A673 (cell line): Measurements from ENCODE around the gene PARP14. TPM values are rescaled to one million over a fixed set of nuclear protein-coding genes. Genes with fewer than 3 reads are reported as not detected.

ENCODE experiments used
- BruUV-seq: library from RNA; stranded (reverse); fragments of 400-500 nt; replicated peaks from 2 replicates; lab custom pipeline; 2021; lab: Mats Ljungman, UMichigan
- CTCF ChIA-PET: fragments of 300-600 bp; sonication (Branson Sonifier 250); formaldehyde crosslinking; loops from one replicate; lab custom pipeline; 2022; ENCODE audit warnings: antibody characterized with exemption; lab: Charles Lee
- POLR2A ChIA-PET: fragments of 300-600 bp; sonication (Branson Sonifier 250); formaldehyde crosslinking; loops from one replicate; lab custom pipeline; 2022; ENCODE audit warnings: antibody characterized with exemption; ENCODE audit not compliant: low non-redundant PET; lab: Charles Lee
- DNase-seq: peaks from one replicate; pipeline ENCODE4 v3.0.0-alpha.2; 2015; ENCODE audit warnings: low spot score
- H3K27ac ChIP-seq: fragments of 200-600 bp; sonication (generic); 2 replicates; pipeline ENCODE4 v1.5.1; 2016; ENCODE audit warnings: mixed run types, low read depth, mild to moderate bottlenecking, mixed read lengths, antibody characterized with exemption, low read length; ENCODE audit not compliant: poor library complexity, severe bottlenecking
- H3K27me3 ChIP-seq: fragments of 200-600 bp; sonication (generic); replicated peaks from 2 replicates; pipeline ENCODE4 v1.6.1; 2017; ENCODE audit warnings: mixed run types, low read depth, mild to moderate bottlenecking, mixed read lengths, antibody characterized with exemption, low read length; ENCODE audit not compliant: insufficient read depth, poor library complexity
- H3K36me3 ChIP-seq: fragments of 200-600 bp; sonication (generic); 2 replicates; pipeline ENCODE4 v1.6.1; 2016; ENCODE audit warnings: mixed run types, mild to moderate bottlenecking, mixed read lengths, antibody characterized with exemption, low read length; ENCODE audit not compliant: insufficient read depth, poor library complexity, severe bottlenecking
- H3K4me1 ChIP-seq: fragments of 200-600 bp; sonication (generic); 2 replicates; pipeline ENCODE4 v1.6.1; 2017; ENCODE audit warnings: mixed run types, mild to moderate bottlenecking, mixed read lengths, antibody characterized with exemption, low read length; ENCODE audit not compliant: insufficient read depth, poor library complexity, severe bottlenecking
- H3K4me3 ChIP-seq: fragments of 200-600 bp; sonication (generic); 2 replicates; pipeline ENCODE4 v1.5.1; 2016; ENCODE audit warnings: low read depth, mixed run types, mild to moderate bottlenecking, mixed read lengths, low read length; ENCODE audit not compliant: poor library complexity, severe bottlenecking
- H3K9me3 ChIP-seq: fragments of 200-600 bp; sonication (generic); 2 replicates; pipeline ENCODE4 v1.6.1; 2016; ENCODE audit warnings: mixed run types, low read depth, mild to moderate bottlenecking, mixed read lengths, antibody characterized with exemption, low read length; ENCODE audit not compliant: poor library complexity, severe bottlenecking
- EZH2 ChIP-seq: fragments of 200-600 bp; sonication (generic); IDR thresholded peaks from 2 replicates; pipeline ENCODE4 v1.6.1; 2017; ENCODE audit warnings: borderline replicate concordance, low read depth, mild to moderate bottlenecking, mixed read lengths, antibody characterized with exemption, low read length; ENCODE audit not compliant: poor library complexity, severe bottlenecking
- intact Hi-C: fragments of 100-400 bp; cut with micrococcal nuclease; formaldehyde crosslinking; loops from one replicate; pipeline ENCODE4 v1.10.0; 2022; ENCODE audit not compliant: unreplicated experiment
- total RNA-seq: library from RNA; stranded (reverse); gene quantifications from 2 replicates; pipeline ENCODE4 v1.2.3, GENCODE V29; 2021
- TF ChIP-seq, protein P1 (sequence below): fragments of 300-800, 200-600 bp; sonication (generic); conservative IDR thresholded peaks from 2 replicates; pipeline ENCODE4 v1.5.1; 2017; ENCODE audit warnings: low read depth, mild to moderate bottlenecking, antibody characterized with exemption, low read length, moderate library complexity, mixed read lengths

Gene PARP14
- total RNA-seq, 1 experiment from 2014 or later, result 22.8 TPM

GRCh38 chr3:122687298-122687697 lies 6.7 kb downstream of the PARP14 start:
- Histone ChIP-seq H3K4me1 (no peaks in the 10 kb centered on the region), H3K27me3 (no peaks in the 10 kb centered on the region), H3K27ac (no peak overlapping the region), H3K9me3 (no peaks in the 10 kb centered on the region), H3K36me3 (peaks cover 6% of the 10 kb centered on the region), H3K4me3 (no peak overlapping the region)
- BruUV-seq, result no TSS peak
- ChIA-PET POLR2A (no interaction called here), CTCF (interaction anchor here (0.7 kb wide), 1 partner anchor 74 kb away, joined by 3 read pairs; no protein-coding TSS in a partner anchor)
- intact Hi-C loops, result no loop called here
- TF ChIP-seq, protein P1, sequence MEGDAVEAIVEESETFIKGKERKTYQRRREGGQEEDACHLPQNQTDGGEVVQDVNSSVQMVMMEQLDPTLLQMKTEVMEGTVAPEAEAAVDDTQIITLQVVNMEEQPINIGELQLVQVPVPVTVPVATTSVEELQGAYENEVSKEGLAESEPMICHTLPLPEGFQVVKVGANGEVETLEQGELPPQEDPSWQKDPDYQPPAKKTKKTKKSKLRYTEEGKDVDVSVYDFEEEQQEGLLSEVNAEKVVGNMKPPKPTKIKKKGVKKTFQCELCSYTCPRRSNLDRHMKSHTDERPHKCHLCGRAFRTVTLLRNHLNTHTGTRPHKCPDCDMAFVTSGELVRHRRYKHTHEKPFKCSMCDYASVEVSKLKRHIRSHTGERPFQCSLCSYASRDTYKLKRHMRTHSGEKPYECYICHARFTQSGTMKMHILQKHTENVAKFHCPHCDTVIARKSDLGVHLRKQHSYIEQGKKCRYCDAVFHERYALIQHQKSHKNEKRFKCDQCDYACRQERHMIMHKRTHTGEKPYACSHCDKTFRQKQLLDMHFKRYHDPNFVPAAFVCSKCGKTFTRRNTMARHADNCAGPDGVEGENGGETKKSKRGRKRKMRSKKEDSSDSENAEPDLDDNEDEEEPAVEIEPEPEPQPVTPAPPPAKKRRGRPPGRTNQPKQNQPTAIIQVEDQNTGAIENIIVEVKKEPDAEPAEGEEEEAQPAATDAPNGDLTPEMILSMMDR, result no peak
- TF ChIP-seq EZH2, result no peak
- no peak for DNase-seq

DNA sequence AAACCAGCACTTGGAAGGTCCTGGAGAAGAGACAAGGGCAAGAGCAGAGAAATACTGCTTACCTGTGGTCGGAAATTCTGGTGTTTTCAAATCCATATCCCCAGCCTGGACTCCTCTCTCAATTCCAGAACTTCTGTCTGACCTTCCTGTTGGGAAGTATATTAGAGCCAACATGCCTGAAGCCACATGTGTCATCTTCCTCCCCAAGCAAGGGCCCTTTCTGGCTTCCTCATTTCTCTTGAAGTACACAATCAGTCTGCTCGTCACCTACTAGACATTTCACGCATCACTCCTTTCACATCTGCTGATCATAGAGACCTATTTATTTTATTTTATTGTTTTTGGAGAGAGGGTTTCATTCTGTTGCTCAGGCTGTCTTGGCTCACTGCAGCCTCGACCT lies 8.4 kb downstream of the PARP14 start:
- no peak overlapping the region for H3K4me3 ChIP-seq
- intact Hi-C loops, result no loop called here
- POLR2A ChIA-PET, result interaction anchor here (0.6 kb wide), 1 partner anchor 304 kb away, joined by 3 read pairs; no protein-coding TSS in a partner anchor
- no TSS peak for BruUV-seq
- no peak for DNase-seq
- H3K36me3 ChIP-seq, result peaks cover 6% of the 10 kb centered on the region
- no peaks in the 10 kb centered on the region for H3K4me1 ChIP-seq
- H3K9me3 ChIP-seq, result no peaks in the 10 kb centered on the region
- CTCF ChIA-PET, result no interaction called here
- TF ChIP-seq, protein P1, result no peak
- no peak for TF ChIP-seq EZH2
- H3K27ac ChIP-seq, result no peak overlapping the region
- H3K27me3 ChIP-seq, result no peaks in the 10 kb centered on the region

DNA sequence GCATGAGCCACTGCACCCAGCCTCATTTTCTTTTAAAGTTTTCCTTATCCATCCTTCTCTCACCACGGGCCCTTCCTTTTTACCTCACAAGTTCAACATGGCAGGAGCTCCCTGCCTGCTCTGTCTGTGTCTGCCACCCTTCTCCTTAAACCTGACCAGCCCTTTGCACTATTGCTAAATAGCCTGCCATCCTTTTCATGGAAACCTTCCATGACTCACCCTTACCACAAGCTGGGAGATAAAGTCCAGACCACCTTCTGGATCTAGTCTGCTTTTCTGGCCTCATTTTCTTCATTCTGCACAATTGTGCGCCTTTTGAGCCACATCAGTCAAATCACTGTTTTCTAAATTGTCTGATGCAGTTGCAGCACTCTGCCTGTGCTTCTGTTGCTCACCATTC lies 8.9 kb downstream of the PARP14 start:
- Histone ChIP-seq H3K4me1 (no peaks in the 10 kb centered on the region), H3K36me3 (peaks cover 6% of the 10 kb centered on the region), H3K4me3 (no peak overlapping the region), H3K27me3 (no peaks in the 10 kb centered on the region), H3K9me3 (no peaks in the 10 kb centered on the region), H3K27ac (no peak overlapping the region)
- intact Hi-C loops, result no loop called here
- TF ChIP-seq, protein P1, result no peak
- TF ChIP-seq EZH2, result no peak
- ChIA-PET CTCF (no interaction called here), POLR2A (no interaction called here)
- no peak for DNase-seq
- no TSS peak for BruUV-seq
